ENCODE measurements around the gene SPEM2.

Gene SPEM2

DNA sequence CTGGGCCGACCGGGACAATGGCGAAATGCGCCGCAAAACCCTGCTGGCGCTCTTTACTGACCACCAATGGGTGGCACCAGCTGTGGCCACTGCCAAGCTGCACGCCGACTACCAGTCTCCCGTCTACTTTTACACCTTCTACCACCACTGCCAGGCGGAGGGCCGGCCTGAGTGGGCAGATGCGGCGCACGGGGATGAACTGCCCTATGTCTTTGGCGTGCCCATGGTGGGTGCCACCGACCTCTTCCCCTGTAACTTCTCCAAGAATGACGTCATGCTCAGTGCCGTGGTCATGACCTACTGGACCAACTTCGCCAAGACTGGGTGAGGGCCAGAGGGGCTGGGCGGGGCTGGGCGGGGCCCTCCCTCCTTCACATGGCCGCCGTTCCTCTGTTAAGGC is 9.6 kb upstream of the SPEM2 start:
- DNase-seq (ENCODE audit: insufficient read length, low spot score) = no peak
- FAIRE-seq = no peak
- TF ChIP-seq, protein P1, sequence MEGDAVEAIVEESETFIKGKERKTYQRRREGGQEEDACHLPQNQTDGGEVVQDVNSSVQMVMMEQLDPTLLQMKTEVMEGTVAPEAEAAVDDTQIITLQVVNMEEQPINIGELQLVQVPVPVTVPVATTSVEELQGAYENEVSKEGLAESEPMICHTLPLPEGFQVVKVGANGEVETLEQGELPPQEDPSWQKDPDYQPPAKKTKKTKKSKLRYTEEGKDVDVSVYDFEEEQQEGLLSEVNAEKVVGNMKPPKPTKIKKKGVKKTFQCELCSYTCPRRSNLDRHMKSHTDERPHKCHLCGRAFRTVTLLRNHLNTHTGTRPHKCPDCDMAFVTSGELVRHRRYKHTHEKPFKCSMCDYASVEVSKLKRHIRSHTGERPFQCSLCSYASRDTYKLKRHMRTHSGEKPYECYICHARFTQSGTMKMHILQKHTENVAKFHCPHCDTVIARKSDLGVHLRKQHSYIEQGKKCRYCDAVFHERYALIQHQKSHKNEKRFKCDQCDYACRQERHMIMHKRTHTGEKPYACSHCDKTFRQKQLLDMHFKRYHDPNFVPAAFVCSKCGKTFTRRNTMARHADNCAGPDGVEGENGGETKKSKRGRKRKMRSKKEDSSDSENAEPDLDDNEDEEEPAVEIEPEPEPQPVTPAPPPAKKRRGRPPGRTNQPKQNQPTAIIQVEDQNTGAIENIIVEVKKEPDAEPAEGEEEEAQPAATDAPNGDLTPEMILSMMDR (IDR thresholded peaks at IDR 0.05; ENCODE audit: insufficient read depth, missing control alignments) = no peak

DNA sequence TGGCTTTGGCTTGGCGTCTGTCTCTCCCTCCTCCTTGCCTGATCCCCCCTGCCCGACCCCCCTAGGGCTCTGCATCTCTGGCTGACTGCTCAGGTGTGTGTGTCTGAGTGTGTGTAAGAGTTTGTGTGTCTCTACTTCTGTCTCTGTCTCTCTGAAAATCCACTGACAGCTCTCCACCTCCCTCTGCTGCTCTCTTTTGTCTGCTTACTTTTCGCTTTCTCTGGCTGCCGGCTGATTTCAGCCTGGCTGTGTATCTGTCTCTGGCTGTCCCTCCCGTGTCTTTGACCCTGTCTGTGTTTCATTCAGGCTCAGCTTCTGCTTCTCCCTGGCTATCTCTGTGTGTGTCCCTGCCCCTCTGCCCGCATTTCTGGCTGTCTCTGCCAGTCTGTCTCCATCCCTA is 9.1 kb upstream of the SPEM2 start:
- no peak for DNase-seq (ENCODE audit: insufficient read length, low spot score)
- TF ChIP-seq, protein P1 (IDR thresholded peaks at IDR 0.05; ENCODE audit: insufficient read depth, missing control alignments) = no peak
- no peak for FAIRE-seq

- no peak for FAIRE-seq
- TF ChIP-seq, protein P1 (IDR thresholded peaks at IDR 0.05; ENCODE audit: insufficient read depth, missing control alignments) = no peak
- DNase-seq (ENCODE audit: insufficient read length, low spot score) = no peak
Measured at GRCh38 chr17:7417056-7417655, 8.3 kb upstream of the SPEM2 start.

DNA sequence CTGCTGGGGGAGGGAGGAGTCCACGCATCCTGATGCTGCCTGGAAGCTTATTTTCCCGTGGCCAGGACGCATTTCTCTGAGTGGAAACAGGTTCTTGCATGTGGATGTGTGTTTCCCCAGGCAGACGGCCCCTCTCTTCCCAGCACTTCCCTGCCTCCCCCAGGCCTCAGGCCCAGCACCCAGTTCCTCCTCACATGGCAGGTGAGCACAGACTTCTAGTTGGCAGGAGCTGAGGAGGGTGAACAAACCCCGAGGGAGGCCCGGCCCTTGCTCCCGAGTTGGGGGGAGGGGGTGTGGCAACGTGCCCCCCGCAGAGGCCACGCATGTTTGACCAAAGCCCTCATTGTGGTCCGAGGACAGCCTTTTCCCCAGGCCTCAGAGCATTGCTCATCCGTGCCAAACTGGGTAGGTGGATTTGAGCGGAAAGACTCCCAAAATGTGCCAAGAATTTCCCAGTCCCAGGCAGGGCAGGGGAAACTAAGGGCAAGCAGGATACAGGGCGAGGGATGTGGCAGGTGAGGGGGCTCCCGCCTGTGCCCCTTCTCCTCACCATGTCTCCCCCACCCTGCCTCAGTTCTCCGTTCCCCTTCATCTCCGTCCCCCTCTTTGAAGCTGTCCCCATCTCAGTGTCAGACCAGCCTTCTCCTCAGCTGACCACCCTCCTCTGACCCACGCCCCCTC is 6.8 kb upstream of the SPEM2 start:
- no peak for DNase-seq (ENCODE audit: insufficient read length, low spot score)
- FAIRE-seq = no peak
- TF ChIP-seq, protein P1 (IDR thresholded peaks at IDR 0.05; ENCODE audit: insufficient read depth, missing control alignments) = no peak

DNA sequence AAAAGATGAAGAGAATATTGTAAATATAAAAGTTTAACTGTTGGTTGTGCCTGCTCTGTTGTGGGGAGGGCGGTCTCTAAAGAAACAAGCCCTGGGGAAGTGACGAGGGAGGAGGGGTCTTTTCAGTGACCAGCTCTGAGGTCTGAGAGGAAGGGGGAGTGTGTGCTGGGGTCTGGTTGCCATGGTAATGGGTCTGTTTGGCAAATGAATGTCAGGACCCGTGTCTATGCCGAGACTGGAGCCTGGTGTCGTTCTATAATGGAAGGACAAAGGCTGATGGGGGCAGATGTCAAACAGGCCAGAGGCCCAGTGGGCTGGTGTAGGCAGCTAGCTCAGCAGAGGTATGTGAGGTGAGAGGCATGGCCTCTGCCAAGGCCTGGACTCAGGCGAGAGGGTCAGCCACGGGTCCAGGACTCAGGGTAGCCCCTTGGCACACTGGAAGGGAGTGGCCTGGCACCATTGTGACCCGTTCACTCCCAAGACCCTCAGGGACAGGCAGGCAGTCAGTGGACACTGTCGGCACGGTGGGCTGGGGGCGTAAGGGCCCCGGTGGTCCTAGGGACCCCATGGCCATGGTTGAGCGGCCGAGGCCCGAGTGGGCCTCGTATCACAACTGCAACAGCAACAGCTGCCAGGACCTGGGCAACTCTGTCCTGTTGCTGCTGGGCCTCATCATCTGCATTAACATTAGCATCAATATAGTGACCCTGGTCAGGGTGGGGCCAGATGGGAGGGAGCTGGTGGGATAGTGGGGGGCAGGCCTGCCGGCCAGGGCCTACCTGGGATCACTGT is 5.4 kb upstream of the SPEM2 start, which contains the start of gene SPEM1:
Gene SPEM1 (plus strand): TSS at position 506 of the 792 bp plus-strand sequence. CDS start 61 bp downstream, at position 567.
- DNase-seq (ENCODE audit: insufficient read length, low spot score) (no peak), FAIRE-seq (no peak)
- TF ChIP-seq, protein P1 (IDR thresholded peaks at IDR 0.05; ENCODE audit: insufficient read depth, missing control alignments) = no peak

- FAIRE-seq (no peak), DNase-seq (ENCODE audit: insufficient read length, low spot score) (no peak)
- TF ChIP-seq, protein P1 (IDR thresholded peaks at IDR 0.05; ENCODE audit: insufficient read depth, missing control alignments) = no peak
Measured at GRCh38 chr17:7421186-7421585, 4.2 kb upstream of the SPEM2 start.

Data from D721Med (cell line).